Mucosa of stomach (tissue), 1 donor: ENCODE measurements around the gene GTF2F1.
"Not testable (repeated sequence)": the region's sequence is repeated elsewhere in the genome, so short reads cannot be mapped to it uniquely, and the experiment has no call there.

Experiments used
- H3K27me3 ChIP-seq: one replicate; pipeline ENCODE4 v1.7.0; 2013; ENCODE audit warnings: mild to moderate bottlenecking, low read length; ENCODE audit not compliant: control insufficient read depth, insufficient read depth
- H3K36me3 ChIP-seq: one replicate; pipeline ENCODE4 v1.7.0; 2013; ENCODE audit warnings: low read length; ENCODE audit not compliant: control insufficient read depth, insufficient read depth
- H3K4me1 ChIP-seq: one replicate; pipeline ENCODE4 v1.7.0; 2013; ENCODE audit warnings: mild to moderate bottlenecking, low read length; ENCODE audit not compliant: control insufficient read depth, insufficient read depth
- H3K4me3 ChIP-seq: one replicate; pipeline ENCODE4 v1.7.0; 2013; ENCODE audit warnings: low read length
- H3K9ac ChIP-seq: one replicate; pipeline ENCODE4 v1.7.0; 2013; ENCODE audit warnings: mild to moderate bottlenecking, low read length, moderate library complexity
- H3K9me3 ChIP-seq: one replicate; pipeline ENCODE4 v1.7.0; 2013; ENCODE audit warnings: mild to moderate bottlenecking, low read length, moderate library complexity; ENCODE audit not compliant: control insufficient read depth
- donor health status: Pancreatic carcinoma.

The GTF2F1 gene

DNA sequence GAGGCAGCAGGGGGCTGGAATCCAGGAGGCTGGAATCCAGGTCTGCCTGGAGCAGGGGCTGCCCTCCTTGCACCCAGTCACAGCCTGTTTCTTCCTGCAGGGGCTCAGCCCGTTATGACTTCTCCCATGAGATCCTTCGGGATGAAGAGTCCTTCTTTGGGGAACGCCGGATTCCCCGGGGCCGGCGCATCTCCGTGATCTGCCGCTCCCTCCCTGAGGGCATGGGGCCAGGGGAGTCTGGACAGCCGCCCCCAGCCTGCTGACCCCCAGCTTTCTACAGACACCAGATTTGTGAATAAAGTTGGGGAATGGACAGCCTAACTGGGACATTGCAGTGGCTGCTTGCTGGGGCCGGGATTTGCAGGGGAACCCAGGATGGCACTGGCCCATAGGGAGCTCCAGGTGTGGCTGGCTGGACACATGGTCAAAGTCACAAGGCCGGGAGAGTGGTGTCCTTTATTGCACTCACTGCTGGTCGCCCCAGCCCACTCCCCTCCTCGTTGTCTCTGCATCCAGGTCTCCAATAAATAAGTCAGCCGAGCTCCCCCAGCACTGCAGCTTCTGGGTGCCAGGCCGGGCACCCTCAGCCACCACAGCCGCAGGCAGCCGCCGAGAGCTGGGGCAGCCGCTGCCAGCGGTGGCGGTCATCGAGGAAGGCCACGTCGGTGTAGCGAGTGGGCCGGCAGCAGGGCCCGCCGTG is 18.1 kb downstream of the GTF2F1 start:
- Histone ChIP-seq H3K4me3 (no peak overlapping the region), H3K9me3 (no peaks in the 10 kb centered on the region), H3K27me3 (no peaks in the 10 kb centered on the region), H3K36me3 (no peaks in the 10 kb centered on the region), H3K9ac (no peak overlapping the region), H3K4me1 (peaks cover 7% of the 10 kb centered on the region)

DNA sequence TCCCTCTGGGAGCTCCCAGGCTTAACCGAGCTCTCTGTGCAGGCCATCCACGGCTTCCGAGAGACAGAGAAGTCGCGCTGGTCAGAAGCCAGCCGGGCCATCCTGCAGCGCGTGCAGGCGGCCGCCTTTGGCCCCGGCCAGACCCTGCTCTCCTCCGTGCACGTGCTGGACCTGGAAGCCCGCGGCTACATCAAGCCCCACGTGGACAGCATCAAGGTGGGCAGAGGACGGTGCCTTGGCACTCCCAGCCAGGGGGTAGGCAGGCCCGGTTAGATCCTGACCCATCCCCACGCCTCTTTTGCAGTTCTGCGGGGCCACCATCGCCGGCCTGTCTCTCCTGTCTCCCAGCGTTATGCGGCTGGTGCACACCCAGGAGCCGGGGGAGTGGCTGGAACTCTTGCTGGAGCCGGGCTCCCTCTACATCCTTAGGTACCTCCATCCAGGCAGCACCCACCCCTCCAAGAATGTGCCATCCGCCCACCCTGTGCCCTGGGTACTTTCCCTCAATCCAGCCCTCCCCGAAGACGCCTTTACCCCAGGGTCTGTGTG is 18.7 kb downstream of the GTF2F1 start:
- H3K4me3 ChIP-seq: no peak overlapping the region
- H3K27me3 ChIP-seq: no peaks in the 10 kb centered on the region
- H3K4me1 ChIP-seq: peaks cover 7% of the 10 kb centered on the region
- H3K36me3 ChIP-seq: no peaks in the 10 kb centered on the region
- no peaks in the 10 kb centered on the region for H3K9me3 ChIP-seq
- no peak overlapping the region for H3K9ac ChIP-seq

DNA sequence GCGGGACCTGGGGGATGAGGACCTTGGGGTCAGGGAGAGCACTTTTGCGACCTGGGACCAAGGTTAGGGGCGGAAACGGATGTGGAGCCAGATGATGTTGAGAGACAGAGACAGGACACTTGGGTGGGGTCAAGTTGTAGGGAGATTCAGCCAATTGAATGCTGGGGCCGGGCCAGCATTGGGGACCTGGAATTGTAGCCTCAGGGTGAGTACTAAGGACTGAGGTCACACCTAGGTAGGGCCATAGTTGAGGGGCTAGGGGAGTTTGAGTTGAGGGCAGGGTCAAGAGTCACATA is 19.2 kb downstream of the GTF2F1 start:
- Histone ChIP-seq H3K4me1 (peaks cover 7% of the 10 kb centered on the region), H3K4me3 (no peak overlapping the region), H3K36me3 (no peaks in the 10 kb centered on the region), H3K27me3 (no peaks in the 10 kb centered on the region), H3K9me3 (no peaks in the 10 kb centered on the region), H3K9ac (no peak overlapping the region)

DNA sequence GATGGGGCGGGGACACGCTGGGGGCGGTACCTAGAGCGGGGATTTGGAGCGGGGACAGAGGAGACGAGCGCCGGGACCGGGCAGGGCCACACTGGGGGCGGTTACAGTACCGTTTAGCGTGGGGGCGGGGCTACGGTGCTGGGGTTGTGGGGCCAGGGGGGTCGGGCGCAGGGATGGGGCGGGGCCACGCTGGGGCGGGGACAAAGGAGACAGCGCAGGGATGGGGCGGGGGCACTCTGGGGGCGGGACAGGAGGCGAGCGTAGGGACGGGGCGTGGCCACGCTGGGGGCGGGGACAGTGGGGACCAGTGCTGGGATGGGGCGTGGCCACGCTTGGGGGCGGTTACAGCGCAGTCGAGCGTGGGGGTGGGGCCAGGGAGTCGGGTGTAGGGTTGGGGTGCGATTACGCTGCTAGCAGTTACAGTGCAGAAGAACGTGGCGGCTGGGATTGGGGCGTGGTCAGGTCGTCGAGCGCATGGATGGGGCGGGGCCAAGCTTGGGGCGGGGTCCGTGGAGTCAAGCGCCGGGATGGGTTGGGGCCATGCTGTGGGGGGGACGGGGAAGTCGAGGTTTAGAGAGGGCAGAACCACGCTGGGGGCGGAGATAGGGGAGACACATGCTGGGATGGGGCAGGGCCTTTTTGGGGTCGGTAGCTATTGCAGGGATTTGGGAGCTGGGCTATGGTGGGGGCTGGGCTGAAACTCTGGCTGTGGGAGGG is 19.7 kb downstream of the GTF2F1 start:
- peaks cover 7% of the 10 kb centered on the region for H3K4me1 ChIP-seq
- H3K27me3 ChIP-seq: no peaks in the 10 kb centered on the region
- no peaks in the 10 kb centered on the region for H3K9me3 ChIP-seq
- H3K9ac ChIP-seq: peak overlapping the region; percentile 74
- no peaks in the 10 kb centered on the region for H3K36me3 ChIP-seq
- peak overlapping the region; percentile 87 for H3K4me3 ChIP-seq

DNA sequence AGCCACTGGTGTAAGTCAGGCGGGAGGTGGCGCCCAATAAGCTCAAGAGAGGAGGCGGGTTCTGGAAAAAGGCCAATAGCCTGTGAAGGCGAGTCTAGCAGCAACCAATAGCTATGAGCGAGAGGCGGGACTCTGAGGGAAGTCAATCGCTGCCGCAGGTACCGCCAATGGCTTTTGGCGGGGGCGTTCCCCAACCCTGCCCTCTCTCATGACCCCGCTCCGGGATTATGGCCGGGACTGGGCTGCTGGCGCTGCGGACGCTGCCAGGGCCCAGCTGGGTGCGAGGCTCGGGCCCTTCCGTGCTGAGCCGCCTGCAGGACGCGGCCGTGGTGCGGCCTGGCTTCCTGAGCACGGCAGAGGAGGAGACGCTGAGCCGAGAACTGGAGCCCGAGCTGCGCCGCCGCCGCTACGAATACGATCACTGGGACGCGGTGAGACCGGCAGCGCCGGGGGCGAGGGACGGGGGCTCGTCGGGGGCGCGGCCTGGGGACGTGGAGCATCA is 20.3 kb downstream of the GTF2F1 start, which contains the start of gene ALKBH7:
ALKBH7 (plus strand) TSS at position 201 of the 502 bp plus-strand sequence; CDS start at position 228, 27 bp downstream.
- no peaks in the 10 kb centered on the region for H3K27me3 ChIP-seq
- peak within 1 kb of the TSS; percentile 74 for H3K9ac ChIP-seq
- H3K4me1 ChIP-seq: peaks cover 7% of the 10 kb centered on the region
- peak within 1 kb of the TSS; percentile 87 for H3K4me3 ChIP-seq
- no peaks in the 10 kb centered on the region for H3K9me3 ChIP-seq
- H3K36me3 ChIP-seq: no peaks in the 10 kb centered on the region

DNA sequence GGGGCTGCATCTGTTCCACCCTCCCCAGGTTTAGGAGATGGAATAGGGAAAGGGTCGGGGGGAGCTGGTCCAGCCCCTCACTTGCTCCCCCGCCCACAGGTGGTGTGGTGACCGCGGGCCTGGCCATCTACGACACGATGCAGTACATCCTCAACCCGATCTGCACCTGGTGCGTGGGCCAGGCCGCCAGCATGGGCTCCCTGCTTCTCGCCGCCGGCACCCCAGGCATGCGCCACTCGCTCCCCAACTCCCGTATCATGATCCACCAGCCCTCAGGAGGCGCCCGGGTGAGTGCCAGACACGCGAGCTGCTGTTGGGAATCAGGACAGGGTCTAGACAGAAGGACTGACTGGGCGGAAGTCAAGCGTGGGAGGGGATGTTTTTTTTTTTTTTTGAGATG is 28.6 kb downstream of the GTF2F1 start:
- Histone ChIP-seq H3K27me3 (no peaks in the 10 kb centered on the region), H3K36me3 (peaks cover 4% of the 10 kb centered on the region), H3K4me1 (peaks cover 8% of the 10 kb centered on the region), H3K9ac (no peak overlapping the region), H3K9me3 (no peaks in the 10 kb centered on the region), H3K4me3 (no peak overlapping the region)

DNA sequence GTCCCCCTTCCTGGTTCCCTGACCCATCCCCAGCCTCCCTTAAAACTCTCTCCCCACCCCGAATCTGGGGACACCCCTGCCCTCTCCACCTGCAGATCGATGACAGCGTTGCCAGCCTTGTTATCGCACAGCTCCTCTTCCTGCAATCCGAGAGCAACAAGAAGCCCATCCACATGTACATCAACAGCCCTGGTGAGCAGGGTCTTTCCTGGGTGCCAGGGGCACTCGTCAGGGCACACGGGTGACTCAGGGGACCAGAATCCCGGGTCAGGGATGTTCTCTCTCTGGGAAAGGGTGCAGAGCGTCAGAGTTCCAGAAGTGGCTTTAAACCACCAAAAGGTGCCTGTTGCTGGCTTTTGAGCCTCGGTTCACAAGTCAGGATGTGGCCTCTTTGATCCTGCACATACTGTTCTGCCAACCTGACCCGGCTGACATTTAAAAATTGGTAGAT is 30.6 kb downstream of the GTF2F1 start:
- Histone ChIP-seq H3K9ac (peak overlapping the region; percentile 85), H3K9me3 (no peaks in the 10 kb centered on the region), H3K27me3 (no peaks in the 10 kb centered on the region), H3K4me3 (peak overlapping the region; percentile 60), H3K4me1 (peaks cover 8% of the 10 kb centered on the region), H3K36me3 (peaks cover 4% of the 10 kb centered on the region)

DNA sequence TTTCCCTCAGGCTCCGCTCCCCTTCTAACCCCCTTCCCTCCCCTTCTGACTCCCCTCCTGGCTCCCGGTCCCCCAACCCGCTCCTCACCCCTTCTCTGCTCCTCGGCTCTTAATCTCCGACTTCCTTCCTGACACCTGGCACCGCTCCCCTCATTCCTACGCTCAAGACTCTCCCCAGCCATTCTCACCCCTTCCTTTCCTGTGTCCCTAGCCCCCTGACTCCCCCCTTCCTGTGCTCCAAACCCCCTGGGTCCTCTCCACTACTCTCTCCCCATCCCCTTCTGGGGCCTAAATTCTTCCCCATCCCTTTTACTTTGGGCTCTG is 31.0 kb downstream of the GTF2F1 start:
- Histone ChIP-seq H3K4me3 (peak overlapping the region; percentile 60), H3K9me3 (no peaks in the 10 kb centered on the region), H3K36me3 (peaks cover 4% of the 10 kb centered on the region), H3K27me3 (no peaks in the 10 kb centered on the region), H3K9ac (peak overlapping the region; percentile 85), H3K4me1 (peaks cover 8% of the 10 kb centered on the region)

DNA sequence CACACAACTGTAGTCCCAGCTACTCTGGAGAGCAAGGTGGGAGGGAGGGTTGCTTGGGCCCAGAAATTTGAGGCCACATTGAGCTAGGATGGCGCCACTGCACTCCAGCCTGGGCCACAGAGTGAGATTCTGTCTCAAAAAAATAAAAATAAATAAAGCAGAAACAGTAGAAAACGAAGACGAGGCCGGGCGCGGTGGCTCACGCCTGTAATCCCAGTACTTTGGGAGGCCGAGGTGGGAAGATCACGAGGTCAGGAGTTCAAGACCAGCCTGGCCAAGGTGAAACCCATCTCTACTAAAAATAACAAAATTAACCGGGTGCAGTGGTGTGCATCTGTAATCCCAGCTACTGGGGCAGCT is 32.1 kb downstream of the GTF2F1 start:
- H3K4me3 ChIP-seq: peak overlapping the region; percentile 60
- not testable (repeated sequence) for H3K36me3 ChIP-seq, H3K4me1 ChIP-seq, H3K9me3 ChIP-seq, H3K9ac ChIP-seq, H3K27me3 ChIP-seq

DNA sequence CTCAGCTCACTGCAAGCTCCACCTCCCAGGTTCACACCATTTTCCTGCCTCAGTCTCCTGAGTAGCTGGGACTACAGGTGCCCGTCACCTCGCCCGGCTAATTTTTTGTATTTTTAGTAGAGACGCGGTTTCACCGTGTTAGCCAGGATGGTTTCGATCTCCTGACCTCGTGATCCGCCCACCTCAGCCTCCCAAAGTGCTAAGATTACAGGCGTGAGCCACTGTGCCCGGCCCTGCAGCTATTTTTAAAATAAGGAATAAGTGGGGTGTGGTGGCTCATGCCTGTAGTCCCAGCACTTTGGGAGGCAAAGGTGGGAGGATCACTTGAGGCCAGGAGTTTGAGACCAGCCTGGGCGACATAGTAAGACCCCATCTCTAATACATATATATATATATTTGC is 32.5 kb downstream of the GTF2F1 start:
- not testable (repeated sequence) for H3K36me3 ChIP-seq, H3K9me3 ChIP-seq, H3K4me1 ChIP-seq, H3K27me3 ChIP-seq, H3K4me3 ChIP-seq, H3K9ac ChIP-seq

DNA sequence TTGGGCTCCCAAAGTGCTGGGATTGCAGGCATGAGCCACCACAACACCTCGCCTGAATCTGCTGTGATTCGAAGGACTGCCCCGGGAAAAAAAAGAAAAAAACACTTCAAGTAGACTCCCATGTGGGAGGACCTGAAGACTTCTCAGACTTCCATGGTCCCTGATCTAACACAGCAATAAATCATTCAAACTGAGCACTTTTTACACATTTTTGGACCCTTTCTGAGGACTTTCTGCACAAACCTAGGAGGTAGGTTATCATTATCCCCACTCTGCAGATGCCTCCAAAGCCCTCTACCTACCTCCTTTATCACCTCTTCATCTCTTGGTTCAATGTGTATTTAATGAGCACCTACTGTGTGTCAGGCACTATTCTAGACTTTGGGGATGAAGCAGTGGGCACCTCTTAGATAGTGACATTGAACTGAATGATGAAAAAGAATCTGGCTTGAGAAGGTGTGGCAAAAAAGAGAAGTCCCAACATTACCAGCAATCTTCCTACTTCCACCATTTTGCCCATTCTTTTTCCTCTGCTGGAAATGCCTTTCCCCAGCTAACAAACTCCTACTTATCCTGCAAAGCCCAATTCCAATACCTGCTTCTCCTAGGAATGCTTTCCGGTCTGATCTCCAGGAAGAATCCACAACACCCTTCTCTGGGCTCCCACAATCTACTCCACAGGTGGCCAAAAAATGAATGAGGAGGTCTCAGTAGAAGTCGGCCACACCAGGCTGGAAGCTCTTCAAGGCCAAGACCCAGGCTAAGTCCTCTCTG is 33.2 kb downstream of the GTF2F1 start:
- Histone ChIP-seq H3K27me3 (no peaks in the 10 kb centered on the region), H3K4me1 (peaks cover 8% of the 10 kb centered on the region), H3K36me3 (no peaks in the 10 kb centered on the region), H3K9me3 (no peaks in the 10 kb centered on the region), H3K9ac (no peak overlapping the region), H3K4me3 (no peak overlapping the region)

DNA sequence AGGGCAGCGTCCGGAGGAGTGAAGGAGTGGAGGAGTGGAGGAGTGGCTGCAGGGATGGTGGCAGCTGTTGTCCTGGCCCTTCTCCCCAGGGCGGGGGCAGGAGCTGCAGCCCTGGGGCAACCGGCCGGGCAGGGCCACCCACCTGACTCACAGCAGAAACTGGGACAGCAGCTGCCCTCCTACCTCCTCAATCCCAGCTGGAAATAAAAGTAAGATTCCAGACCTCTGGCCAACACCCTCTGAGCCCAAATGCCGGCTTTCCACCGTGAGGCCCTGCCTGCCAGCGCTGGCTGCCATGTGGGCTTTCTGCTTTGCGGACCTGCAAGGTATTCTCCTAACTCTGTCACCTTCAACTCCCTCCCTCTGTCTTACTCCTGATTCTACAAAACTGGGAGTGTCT is 35.0 kb downstream of the GTF2F1 start:
- Histone ChIP-seq H3K9ac (no peak overlapping the region), H3K4me3 (no peak overlapping the region), H3K9me3 (no peaks in the 10 kb centered on the region), H3K36me3 (no peaks in the 10 kb centered on the region), H3K27me3 (no peaks in the 10 kb centered on the region), H3K4me1 (peaks cover 8% of the 10 kb centered on the region)
